Eye (tissue), 1 donor: ENCODE data around the gene MRPL47.
A peak's percentile ranks its signal among the peaks of the same experiment; 100 is the strongest.

Experiments used
- DNase-seq: peaks from one replicate; pipeline ENCODE4 v3.0.0-alpha.2; 2015

MRPL47 gene

DNA sequence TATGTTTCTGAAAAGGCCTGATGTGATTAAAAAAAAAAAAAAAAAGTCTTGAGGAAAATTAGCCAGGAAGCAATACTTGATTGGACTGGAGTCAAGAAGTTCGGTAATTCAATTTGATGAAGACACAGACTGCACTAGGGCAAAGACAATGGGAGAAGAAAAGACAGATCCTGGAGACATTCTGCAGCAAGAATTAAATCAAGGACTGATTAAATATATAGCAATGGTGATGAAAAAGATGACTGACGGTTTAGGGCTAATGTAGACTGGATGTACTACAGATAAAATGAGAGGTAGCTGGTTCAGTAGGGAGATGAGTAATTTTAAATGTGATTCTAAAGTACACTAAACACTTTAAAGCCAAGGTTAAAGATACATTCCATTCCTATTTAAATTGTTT lies 13.8 kb downstream of the MRPL47 start:
- no peak for DNase-seq

GRCh38 chr3:179589143-179589542 lies 15.3 kb downstream of the MRPL47 start:
- no peak for DNase-seq

DNA sequence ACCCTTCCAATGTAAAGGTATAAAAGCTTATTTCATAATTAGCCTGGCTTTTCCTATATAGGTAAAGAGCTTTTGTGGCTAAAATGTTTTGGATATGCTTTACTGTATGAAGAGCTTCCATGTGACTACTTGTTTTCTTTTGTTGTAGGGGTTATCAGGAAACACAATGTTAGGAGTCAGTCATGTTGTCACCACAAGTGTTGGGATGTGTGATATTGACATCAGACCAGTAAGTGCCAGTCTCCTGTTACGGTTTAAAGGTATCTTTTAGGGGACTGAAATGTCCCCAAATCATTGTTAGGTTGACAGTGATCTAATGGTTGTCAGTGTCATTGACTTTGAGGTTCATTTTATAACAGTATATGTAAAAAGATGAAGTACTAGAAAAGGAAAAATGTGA lies 23.4 kb downstream of the MRPL47 start:
- DNase-seq: no peak

DNA sequence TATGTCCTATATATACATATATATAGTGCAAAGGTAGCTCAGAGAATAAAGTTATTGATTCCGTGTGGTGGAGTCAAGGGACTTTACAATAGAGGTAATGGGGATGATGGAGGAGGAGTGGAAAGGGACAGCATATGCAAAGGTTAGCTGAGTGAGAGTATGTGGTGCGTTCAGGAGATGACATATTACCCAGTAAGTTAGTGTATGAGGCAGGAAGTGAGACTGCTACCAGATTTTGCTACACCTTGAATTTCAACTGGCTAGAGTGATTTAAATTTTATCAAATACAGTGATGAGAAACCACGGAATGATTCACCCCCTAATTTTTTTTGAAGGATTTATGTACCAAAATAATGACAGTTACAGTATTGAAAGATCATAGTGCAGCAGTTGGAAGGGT lies 38.9 kb downstream of the MRPL47 start:
- DNase-seq: no peak

DNA sequence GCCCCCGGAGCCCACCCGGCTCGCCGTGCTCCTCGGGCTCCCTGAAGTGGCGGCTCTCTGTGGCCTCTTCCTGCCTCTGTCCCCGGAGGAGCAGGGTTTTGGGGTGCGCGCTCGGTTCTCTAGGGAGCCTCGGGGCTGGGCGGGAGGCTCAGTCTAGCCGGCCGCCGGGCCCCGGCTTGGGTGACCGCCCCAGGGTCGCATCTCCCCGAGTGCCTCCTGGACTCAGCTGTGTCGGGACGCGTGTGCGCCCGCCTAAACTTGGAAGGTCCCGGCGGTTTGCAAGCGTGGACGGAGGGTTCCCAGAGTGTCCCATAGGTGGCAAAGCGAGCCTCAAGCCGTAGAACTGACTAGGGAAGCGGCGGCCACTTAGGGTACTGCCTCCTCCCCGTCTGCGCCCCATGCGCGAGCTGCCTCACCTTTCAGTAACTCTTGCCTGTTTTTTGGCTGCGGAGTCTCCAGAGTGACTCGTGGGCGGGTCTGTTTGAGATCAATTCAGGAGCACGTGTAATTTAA lies 41.1 kb downstream of the MRPL47 start:
- DNase-seq: peak; percentile 85

- DNase-seq: peak; percentile 100
Observed at GRCh38 chr3:179562591-179563270, 41.7 kb downstream of the MRPL47 start, which contains the start of gene ACTL6A. TSS of gene ACTL6A (plus strand) at chr3:179562926. CDS start at chr3:179563093, 167 bp downstream.

DNA sequence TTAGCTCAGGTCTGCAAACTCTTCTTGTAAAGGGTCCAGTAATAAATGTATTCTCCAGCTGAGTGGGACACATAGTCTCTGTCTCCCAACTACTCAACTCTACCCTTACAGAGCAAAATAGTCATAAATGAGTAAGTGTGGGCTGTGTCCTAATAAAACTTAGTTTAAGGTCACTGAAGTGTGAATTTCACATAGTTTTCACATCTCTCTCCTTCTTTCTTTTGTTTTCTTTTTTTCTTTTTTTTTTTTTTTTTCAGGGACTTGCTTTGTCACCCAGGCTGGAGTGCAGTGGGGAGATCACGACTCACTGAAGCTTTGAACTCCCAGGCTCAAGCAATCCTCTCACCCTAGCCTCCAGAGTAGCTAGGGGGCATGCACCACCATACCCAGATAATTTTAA lies 43.6 kb downstream of the MRPL47 start:
- no peak for DNase-seq

DNA sequence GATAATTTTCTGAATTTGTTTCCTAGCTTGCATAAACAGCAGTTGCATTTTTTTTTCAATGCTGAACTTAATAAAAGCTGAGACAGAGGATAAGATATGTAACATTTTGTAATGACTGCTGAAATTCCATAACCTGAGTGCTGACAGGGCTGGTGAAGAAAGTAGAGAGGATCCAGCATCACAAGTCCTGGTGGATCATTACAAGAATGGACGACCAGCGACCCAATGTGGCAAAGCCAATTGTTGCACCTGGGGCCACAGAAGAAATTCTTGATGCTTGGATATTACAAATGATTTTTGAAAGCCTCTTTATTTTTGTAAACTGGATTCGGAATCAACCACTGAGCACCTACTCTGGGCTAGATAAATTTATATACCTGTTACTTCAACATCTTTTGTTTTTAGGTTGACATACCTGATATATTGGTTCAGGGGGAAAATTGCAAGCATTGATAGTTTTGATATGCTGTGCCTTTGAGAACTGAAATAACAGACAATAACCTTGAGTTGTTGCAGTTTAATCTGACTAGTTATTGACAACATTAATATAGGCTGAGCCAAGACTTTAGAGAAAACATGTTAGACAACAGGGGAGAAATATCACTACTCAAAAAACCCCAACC lies 45.6 kb downstream of the MRPL47 start:
- DNase-seq: peak; percentile 82

DNA sequence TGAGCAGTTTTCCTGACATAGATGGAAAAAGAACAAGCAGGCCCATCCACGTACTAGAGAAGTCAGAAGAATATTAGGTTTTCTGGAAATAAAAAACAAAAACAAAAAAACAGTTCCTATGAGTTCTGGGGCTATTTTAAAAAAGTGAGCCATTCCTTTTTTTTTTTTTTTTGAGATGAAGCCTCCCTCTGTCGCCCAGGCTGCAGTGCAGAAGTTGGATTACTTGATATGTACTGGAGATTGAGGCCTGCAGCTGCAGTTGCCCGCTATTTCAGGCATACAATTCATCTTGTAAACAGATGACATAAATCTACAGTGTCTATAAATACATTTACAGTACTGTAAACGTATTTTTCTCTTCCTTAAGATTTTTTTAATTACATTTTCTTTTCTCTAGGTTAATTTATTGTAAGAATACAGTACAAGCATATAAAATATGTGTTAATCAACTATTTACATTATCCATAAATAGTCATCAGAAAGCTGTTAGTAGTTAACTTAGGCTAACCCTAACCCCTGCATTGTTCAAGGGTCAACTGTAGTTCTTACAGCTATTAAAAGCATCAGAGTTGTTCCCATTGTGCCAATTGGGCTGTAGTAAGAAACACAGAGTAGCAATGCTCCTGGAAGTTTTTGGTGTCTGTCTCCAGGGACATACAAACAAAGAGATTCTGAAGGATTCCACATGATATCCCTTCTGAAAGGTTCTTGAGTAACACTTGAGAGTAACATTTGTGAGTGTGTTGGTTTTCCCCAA lies 52.9 kb downstream of the MRPL47 start:
- no peak for DNase-seq

DNA sequence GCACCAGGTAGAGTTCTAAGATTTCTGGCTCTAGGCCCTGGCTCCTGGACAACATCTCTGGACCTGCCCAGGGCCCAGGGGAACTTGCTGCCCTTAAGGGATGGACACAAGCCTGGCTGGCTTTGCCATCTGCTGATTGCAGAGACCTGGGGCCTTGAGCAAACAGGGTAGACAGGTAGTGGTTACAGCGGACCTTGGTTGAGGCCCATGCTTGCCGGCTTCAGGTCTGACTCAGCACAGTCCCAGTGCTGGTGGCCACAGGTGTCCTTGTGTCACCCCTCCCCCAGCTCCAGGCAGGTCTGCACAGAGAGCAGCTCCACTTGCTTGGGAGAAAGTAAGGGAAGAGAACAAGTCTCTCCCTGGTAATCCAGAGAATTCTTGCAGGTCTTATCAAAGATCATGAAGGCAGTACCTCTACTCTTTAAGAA lies 57.6 kb downstream of the MRPL47 start:
- no peak for DNase-seq

DNA sequence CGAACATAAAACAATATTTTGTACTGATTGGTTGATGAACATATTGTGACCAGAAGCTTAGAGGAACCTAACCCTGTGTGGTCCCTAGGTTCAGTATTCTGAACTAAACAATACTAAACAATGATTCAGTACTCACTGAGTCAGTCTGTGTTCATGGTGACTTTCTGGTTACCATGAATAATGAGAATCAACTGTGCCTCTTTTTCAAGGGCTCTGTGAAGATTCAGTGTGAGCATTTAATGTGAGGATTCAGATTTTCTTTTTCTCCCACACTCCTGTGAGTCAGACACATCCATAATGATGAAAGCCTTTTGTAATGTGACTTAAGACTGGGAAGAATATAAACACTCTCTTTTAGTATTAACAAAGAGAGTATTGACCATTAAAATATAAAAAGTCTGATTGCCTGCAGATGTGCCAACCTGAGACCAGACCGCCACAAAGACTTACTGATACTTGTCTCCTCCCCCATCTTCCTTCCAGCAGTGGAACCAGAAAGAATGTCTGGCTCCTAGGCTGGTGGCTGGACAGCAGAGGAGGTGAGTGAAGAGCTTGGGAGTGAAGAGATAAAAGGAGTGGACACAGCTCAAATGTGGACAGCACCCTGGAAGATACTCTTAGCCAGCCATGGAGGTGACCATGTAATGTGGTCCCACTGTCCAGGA lies 59.3 kb downstream of the MRPL47 start:
- no peak for DNase-seq

GRCh38 chr3:179542375-179542774 lies 62.1 kb downstream of the MRPL47 start:
- no peak for DNase-seq

- DNase-seq: no peak
Observed at GRCh38 chr3:179541596-179541995, 62.8 kb downstream of the MRPL47 start.

DNA sequence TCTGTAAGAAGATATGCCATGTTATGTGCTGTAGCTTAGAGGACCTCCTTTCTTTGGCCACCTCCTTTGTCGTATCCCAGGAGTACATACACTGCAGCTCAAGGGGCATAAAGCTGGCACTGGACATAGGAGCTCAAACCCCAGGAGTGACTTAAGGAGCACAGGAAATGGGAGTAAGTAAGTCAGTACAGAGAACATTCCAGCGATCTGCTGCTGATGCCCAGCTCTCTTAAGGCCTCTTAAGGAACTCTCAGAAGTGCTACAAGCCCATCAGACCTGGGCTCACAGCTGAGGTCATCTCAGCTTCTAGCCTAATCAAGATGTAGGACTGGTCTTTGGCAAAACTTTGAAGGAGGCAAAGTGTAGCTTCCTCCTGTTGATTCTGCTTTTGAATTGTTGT lies 63.3 kb downstream of the MRPL47 start:
- DNase-seq: no peak
